ENCODE results near the gene EXD3. TPM values are rescaled to one million over a fixed set of nuclear protein-coding genes. Genes with fewer than 3 reads are reported as not detected.

Gene EXD3
- total and polyA plus RNA-seq, 9 of the 15 experiments (the other 6 are each of a cell fraction or from before 2014, with no cell fraction given): 0.29 to 12.5 (median 3.9) TPM

DNA sequence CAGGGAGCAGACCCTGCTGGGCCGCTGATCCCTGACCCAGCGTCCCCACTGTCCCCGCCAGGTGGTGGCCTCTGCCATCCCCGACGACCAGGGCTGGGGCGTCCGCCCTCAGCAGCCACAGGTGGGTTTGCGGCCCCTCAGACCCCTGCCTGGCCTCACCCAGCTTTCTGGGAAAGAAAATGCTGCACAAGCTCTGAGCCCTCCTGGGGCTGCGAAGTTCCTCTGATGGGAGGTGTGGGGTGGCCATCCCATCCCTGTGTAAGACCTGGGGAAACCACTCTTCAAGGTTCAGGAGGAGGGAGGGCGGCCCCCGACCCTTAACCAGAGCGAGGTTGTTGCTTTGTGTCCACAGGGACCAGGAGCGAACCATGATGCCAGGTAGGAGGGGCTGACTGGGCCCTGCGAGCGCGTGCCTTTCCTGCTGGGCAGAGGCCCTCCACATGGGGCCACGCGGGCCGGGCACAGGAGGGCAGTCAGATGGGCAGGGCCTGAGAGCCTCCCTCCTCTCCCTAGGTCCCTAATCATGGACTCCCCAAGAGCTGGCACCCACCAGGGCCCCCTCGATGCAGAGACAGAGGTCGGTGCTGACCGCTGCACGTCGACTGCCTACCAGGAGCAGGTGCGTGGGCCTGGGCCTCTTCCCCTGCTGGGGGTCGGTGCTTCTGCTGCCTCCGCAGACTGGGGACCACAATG, 7.9 kb upstream of the EXD3 start:
- ChIA-PET POLR2A (interaction anchor here (0.6 to 1.2 kb wide), 3 partner anchors 10 to 111 kb away, joined by 3 read pairs; partner anchors contain the start of gene ENTPD8), CTCF (ENCODE audit: low intra/inter-chr PET ratio) (no interaction called here)
- Histone ChIP-seq H3K4me3 (no peak overlapping the region), H3K9me3 (replicated peaks; ENCODE audit: control insufficient read depth, insufficient read depth, low read depth, low read length) (no peaks in the 10 kb centered on the region), H3K27me3 (ENCODE audit: control insufficient read depth in 2 of 2, insufficient read depth in 2 of 2, low read length in 2 of 2) (no peaks in the 10 kb centered on the region), H3K9ac (ENCODE audit: insufficient read depth in 1 of 2, low read depth in 2 of 2, low read length in 2 of 2) (peak overlapping the region in 1 of 2 experiments; percentile 55; a peak in 2 of 4 replicates), H4K20me1 (replicated peaks; ENCODE audit: control insufficient read depth, insufficient read depth, low read length) (no peaks in the 10 kb centered on the region), H3K4me1 (replicated peaks in 1 of 2; ENCODE audit: control insufficient read depth in 2 of 2, insufficient read depth in 2 of 2, low read length in 2 of 2) (peaks cover 11 to 84% of the 10 kb centered on the region in 2 experiments), H3K4me2 (ENCODE audit: insufficient read depth, low read length) (peak overlapping the region; percentile 81; the same call in 1 of the 2 replicates), H2AFZ (ENCODE audit: low read depth, low read length) (no peak overlapping the region; the same call in 1 of the 2 replicates), H3K36me3 (ENCODE audit: control insufficient read depth, insufficient read depth, low read length) (no peaks in the 10 kb centered on the region), H3K27ac (ENCODE audit: extremely low read depth, low read depth, low read length) (no peak overlapping the region), H3K9me1 (ENCODE audit: control insufficient read depth, insufficient read depth, low read length) (no peaks in the 10 kb centered on the region), H3K79me2 (ENCODE audit: control insufficient read depth, insufficient read depth, low read length) (no peaks in the 10 kb centered on the region)
- in situ Hi-C loops (cut with MboI): no loop called here
- no peak for DNase-seq (ENCODE audit: extremely low read depth in 1 of 4, low spot score in 3 of 4)
- intact Hi-C loops (cut with micrococcal nuclease): no loop called here
- 52% methylated on average over 27 of the region's 27 CpGs for WGBS (ENCODE audit: insufficient coverage, low coverage, missing lambda C conversion rate)
- BruUV-seq (replicated peaks): no TSS peak
- ATAC-seq: no peak
- no peak for FAIRE-seq
- TF ChIP-seq, protein P1, sequence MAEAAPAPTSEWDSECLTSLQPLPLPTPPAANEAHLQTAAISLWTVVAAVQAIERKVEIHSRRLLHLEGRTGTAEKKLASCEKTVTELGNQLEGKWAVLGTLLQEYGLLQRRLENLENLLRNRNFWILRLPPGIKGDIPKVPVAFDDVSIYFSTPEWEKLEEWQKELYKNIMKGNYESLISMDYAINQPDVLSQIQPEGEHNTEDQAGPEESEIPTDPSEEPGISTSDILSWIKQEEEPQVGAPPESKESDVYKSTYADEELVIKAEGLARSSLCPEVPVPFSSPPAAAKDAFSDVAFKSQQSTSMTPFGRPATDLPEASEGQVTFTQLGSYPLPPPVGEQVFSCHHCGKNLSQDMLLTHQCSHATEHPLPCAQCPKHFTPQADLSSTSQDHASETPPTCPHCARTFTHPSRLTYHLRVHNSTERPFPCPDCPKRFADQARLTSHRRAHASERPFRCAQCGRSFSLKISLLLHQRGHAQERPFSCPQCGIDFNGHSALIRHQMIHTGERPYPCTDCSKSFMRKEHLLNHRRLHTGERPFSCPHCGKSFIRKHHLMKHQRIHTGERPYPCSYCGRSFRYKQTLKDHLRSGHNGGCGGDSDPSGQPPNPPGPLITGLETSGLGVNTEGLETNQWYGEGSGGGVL (CRISPR knock-in tag; IDR thresholded peaks at IDR 0.05): no peak
- TF ChIP-seq SIN3A (IDR thresholded peaks at IDR 0.05; ENCODE audit: borderline replicate concordance in 2 of 2, control insufficient read depth in 1 of 2, low read depth in 2 of 2, low read length in 2 of 2): no peak
- no peak for TF ChIP-seq E2F4 (CRISPR knock-in tag; IDR thresholded peaks at IDR 0.05; ENCODE audit: low read depth)
- no peak for TF ChIP-seq HDAC1 (IDR thresholded peaks at IDR 0.05)
- TF ChIP-seq ARID4B (CRISPR knock-in tag; IDR thresholded peaks at IDR 0.05): no peak
- no peak for TF ChIP-seq TCF7 (IDR thresholded peaks at IDR 0.05; ENCODE audit: borderline replicate concordance)
- no peak for TF ChIP-seq NR2F6 (CRISPR knock-in tag; IDR thresholded peaks at IDR 0.05)
